CD4-positive, alpha-beta T cell treated with Interferon alpha-2 for 1 hour (primary cell): ENCODE data around the gene DNAJC15.
"Not testable (repeated sequence)": the region's sequence is repeated elsewhere in the genome, so short reads cannot be mapped to it uniquely, and the experiment has no call there.

Source experiments
- DNase-seq, 2 donors: peaks; one replicate each; pipeline ENCODE4 v3.0.0-alpha.2; 2020 to 2022

The DNAJC15 gene

DNA sequence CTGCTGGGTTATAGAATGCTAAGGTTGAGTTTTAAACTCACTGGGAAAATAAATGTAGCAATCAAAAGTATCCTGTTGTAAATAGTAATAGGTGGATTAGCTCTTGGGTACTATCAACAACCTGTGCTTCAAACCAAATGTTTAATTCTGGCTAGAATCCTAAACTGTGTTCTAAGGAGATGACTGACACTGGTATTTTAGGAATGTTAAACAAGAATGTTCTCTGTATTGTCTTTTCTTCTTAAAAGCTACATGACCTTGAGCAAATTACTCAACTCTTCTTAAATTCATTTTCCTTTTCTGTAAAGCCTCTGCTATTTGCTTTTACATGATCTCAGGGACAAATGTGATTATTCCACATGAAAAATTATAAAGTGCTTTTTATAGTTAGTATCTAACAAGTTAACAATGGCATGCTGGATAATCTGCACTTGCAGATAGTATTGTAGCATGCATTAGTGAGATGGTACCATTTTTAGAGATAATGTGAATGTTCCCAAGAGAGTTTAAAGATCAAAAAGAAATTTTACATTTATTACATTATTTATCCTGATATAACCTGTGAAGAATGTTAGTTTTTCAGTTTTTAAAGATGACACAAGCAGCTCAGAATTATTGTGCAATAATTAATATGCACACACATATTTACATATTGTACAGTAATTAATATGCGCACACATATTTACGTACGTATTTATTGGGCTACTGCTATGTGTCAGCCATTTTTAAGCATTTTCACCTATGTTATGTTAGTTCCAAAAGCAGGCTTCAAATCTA, 17.7 kb upstream of the DNAJC15 start:
- DNase-seq = no peak

DNA sequence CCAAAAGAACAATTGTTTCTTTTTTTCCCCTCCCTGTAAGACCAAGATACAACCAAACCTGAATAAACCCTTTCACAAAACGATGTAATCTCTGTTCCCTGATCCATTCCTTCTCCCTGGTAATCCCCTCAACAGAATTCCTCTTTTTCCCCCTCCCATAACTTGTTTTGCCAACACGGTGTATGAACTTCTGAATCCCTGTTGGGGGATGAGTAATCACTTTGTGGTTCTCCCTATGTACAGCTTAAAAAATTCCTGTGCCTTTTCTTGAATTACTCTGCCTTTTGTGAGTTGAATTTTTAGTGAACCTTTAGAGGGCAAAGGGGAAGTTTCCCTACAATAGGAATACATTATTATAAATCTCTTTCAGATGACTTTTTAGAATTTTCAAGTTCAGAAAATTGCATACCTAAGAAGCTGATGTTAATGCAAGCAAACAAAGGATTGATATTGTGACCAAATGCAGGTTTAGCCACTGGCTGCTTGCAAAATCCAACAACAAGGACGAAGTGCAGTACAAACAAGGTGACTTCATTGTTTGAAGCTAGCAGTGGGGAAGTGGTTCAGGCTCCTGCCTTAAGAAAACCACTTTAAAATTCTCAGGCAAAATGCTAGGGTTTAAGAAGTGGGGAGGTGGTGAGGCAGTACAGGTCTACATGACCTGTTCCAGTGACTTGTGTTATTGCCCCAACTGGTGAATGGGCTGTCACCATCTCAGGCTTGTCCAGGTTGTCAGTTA, 16.3 kb upstream of the DNAJC15 start:
- DNase-seq = no peak

DNA sequence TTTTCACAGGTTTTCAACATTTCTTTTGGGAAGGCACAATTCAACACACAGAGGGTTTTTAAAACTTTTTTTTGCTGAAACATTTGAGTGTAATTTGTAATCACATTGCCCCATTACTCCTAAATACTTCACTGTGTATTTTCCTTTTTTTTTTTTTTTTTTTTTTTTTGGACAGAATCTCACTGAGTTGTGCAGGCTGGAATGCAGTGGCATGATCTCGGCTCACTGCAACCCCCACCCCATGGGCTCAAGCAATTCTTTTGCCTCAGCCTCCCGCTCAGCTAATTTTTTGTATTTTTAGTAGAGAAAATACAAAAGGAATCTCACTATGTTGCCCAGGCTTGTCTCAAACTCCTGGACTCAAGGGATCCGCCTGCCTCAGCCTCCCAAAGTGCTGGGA, 14.8 kb upstream of the DNAJC15 start:
- no peak for DNase-seq

DNA sequence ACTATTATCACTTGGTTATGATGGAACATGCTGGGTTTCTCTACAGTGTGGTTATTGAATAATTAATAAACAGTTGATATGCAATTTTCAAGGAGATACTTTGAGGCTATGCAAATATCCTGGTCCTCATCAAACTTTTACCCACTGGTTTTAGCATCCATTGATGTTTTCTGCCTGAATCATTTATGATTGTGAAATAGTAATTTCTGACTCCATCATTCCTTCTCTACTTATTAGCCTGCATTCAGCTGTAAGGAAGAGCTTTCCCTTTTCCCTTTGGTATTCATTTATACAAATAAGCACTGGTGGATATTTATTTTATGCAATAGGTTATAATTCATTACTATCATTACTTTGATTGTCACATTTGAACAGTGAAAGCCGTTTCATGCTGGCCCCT, 13.9 kb upstream of the DNAJC15 start:
- no peak for DNase-seq

DNA sequence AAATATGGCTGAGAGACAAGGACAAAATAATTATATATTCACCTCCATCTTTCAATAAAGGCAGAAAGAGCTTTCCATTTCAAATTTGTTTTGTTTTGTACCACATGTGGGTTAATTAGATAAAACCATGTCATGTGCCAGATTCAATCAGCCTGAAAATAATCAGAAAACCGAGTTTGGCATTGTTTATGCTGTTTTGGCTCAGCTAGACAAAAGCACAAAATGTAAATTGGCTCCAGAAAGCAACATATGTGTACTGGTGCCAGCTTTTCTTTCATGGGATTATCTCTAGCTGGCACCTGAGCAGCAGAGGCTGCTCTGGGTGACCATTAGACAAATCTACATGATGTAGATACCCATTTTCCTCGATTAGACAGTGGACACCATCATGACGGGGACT, 9.2 kb upstream of the DNAJC15 start:
- DNase-seq = no peak

DNA sequence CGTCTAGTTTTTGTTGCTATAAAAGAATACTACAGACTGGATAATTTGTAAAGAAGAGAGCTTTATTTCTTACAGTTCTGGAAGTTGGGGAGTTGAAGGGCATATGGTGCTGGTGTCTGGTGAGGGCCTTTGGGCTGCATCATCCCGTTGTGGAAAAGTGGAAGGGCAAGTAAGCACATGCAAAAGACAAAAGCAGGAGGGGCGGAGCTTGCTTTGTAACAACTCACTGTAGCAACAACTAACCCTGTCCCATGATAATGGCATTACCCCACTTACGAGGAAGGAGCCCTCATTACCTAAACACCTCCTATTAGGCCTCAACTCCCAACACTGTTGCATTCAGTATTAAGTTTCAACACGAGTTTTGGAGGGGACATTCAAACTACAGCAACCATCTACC, 7.2 kb upstream of the DNAJC15 start:
- no peak for DNase-seq

DNA sequence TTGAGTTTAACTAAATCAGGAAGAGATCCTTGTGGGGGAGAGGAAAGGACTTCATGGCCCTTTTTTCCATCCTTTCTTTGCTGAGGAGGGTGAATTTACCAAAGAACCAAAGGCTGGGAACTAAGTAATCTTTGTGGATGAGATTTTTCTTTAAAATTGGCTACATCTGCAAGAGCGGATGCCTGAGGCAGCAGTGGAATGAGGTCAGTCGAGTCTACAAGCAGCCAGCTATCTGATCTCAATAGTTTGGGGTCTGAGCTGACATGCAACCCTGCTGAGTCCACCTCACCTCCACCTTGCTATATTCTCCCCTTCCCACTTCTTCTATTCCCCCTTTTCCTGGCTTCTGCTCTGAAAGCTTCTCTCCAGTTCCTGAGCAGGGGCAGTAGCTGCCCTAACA, 3.6 kb upstream of the DNAJC15 start:
- no peak for DNase-seq

DNA sequence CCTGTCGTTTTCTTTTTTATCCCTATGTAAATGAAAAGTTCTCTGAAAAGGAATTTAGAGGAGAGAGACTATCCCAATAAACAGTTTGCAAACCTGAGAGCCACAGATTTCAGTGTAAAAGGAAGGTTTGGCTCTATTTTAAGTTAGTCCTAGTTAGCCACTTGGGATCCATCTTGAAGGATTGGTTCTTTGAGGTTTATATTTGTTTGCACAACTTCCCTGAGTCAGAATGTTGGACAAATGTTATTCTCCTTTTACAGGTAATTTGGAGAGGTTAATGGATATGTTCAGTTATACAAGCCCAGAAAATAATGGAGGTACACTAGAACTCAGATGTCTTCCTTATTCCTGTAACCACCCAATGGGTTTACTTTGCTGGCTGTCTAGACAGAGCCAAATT, 2.6 kb upstream of the DNAJC15 start:
- DNase-seq = no peak

DNA sequence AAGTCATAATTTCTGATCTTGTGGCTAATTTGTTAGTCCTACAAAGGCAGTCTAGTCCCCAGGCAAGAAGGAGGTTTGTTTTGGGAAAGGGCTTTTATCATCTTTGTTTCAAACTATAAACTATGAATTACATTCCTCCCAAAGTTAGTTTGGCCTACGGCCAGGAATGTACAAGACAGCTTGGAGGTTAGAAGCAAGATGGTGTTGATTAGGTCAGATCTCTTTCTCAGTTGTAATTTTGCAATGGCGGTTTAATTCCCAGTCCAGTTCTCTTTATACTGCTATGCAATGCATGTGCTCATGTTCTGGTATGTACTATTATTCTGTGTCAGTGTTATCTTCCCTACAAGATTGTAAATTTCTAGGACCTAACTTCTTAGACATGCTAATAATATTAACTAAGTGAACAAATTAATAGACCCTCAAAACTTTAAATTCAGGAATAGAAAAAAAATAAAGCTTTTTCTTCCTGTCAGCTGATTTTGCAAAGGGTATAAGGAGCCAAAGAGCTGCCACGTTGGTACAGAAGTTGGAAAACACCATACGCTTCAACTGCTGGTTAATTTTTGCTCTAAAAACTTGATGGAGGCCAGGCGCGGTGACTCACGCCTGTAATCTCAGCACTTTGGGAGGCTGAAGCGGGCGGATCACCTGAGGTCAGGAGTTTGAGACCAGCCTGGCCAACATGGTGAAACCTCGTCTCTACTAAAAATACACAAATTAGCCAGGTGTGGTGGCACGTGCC, 1.3 kb upstream of the DNAJC15 start:
- no peak for DNase-seq

DNA sequence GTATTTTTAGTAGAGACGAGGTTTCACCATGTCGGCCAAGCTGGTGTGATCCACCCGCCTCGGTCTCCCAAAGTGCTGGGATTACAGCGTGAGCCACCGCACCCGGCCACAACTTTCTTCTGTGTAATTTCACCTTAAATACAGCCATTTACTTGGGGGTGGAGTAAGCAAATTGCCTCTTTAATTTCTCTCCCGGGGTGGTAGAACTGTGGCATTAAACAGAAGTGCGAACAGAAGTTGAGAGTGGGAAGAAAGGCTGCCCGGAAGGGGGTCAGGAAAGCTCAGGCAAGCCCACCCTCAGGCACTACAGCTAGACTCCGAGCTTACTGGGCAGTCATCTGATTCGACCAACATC, 475 bp upstream of the DNAJC15 start:
- no peak for DNase-seq

DNA sequence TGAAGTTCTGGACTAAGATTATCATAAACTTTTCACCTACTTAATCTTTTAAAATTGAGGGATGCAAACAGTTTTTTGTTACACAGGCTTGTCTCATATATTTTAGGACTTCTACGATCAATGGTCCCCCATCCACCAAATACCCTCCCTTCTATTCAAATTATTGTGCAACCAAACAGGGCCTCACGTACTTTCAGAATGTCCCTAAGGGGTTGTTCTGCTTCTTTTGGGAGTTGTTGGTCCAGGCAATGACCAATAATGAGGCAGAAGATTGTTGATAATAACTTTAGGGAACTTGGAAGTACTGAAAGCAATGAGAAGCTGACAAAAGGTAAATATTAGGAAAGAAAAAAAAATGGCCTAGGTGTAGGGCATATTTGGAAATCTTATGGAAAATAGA, 2.9 kb downstream of the DNAJC15 start:
- no peak for DNase-seq

DNA sequence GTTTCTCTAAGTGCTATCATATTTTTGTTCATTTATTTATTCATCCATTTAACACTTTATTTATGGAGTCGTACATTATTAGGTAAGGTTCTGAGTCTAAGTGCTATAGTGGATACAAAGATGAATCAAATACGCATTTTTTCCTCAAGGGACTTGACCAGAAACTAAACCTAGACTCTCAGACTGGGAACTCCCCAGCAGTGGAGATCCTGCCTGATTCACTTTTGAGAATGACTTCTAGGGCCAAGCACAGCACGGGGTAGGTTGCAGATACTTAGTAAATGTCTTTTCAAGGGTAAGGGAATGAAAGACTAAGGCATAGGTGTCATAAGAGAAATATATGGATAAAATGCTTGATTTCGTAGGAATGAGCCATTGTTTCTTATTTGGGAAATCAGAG, 7.2 kb downstream of the DNAJC15 start:
- no peak for DNase-seq

DNA sequence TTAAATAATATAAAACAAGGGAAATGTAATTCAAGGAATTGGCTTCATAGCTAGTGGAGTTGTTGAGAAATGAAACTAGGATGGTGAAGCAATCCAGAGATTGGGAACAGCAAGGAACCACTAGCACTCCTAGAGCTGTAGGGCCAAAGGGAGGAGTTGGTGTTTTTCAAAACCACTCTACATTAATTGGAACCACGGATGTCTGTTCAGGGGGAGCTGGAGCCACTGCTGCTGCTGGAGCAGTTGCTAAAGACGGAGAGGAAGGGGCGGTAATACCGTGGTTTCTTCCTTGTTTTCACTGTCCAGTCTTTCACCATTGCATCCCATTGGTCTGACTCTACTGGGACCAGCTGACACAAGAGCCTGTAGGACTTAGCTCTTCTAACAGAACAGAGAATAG, 8.5 kb downstream of the DNAJC15 start:
- DNase-seq = no peak

DNA sequence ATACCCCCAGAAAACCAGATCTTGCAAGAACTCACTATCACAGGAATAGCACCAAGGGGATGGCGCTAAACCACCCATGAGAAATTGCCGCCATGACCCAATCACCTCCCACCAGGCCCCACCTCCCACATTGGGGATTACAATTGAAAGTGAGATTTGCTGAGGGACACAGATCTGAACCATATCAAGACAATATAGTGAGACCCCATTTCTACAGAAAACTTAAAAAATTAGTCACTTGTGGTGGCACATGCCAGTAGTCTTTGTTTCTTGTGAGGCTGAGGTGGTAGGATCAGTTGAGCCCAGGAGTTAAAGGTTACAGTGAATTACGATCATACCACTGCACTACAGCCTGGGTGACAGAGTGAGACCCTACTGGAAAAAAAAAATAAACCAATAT, 9.7 kb downstream of the DNAJC15 start:
- DNase-seq = no peak

DNA sequence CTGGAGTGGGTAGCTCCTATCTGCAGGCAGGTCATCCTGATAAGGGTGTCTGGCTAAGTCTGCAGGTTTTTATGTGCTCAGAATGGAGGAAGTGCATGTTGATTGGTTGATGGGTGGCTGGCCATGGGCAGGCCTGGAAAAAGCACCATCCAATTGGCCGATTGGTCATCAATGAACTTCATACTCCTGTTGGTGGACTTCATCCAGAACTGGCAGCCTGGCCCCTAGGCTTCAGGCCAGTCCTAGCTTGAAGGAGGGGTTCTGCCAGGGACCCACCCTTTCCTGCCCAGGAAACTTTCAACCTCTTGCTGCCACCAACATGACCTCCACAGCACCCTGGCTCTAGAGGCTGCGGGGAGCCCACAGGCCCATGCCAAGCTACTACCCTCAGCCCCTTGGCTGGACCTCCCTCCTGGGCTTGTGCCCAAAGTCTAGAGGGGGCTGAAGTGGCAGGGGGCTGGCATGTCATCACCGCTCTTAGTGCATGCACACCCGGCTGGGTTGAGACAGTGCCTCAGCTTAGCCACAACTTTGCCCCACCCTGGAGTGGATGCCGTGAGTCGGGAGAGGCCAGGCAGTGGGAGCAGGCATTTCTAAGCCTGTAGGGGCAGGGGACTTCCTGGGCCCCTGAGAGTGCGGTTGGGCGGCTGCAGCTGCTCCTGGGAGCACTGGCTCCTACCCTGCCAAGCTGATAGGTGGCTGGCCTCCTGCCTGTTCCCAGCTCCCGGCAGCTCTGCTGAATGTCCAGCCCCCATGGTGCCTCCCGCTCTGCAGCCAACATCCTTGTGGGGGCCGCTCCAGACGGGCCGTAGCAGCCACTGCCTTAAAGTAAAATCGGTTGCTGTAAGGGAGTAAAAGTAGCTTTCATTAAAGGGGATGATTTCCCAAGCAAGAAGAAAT, 13.2 kb downstream of the DNAJC15 start:
- no peak for DNase-seq

DNA sequence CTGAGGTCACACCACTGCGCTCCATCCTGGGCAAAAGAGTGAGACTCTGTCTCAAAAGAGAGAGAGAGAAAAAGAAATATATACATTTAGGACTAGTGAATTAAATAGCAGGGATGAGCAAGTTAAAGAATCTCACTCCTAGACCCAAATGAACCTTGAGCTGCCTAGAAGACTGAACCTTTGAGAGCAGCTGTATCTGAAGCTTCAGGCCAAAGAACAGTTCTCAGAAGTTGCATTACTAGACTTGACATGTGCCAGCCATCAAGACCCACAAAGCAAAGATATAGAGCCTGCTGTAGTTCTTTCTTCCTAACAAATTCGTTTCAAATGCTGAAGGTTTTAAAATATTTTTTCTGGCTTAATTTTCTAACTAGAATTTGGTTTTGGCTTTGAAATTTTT, 16.6 kb downstream of the DNAJC15 start:
- DNase-seq = no peak

DNA sequence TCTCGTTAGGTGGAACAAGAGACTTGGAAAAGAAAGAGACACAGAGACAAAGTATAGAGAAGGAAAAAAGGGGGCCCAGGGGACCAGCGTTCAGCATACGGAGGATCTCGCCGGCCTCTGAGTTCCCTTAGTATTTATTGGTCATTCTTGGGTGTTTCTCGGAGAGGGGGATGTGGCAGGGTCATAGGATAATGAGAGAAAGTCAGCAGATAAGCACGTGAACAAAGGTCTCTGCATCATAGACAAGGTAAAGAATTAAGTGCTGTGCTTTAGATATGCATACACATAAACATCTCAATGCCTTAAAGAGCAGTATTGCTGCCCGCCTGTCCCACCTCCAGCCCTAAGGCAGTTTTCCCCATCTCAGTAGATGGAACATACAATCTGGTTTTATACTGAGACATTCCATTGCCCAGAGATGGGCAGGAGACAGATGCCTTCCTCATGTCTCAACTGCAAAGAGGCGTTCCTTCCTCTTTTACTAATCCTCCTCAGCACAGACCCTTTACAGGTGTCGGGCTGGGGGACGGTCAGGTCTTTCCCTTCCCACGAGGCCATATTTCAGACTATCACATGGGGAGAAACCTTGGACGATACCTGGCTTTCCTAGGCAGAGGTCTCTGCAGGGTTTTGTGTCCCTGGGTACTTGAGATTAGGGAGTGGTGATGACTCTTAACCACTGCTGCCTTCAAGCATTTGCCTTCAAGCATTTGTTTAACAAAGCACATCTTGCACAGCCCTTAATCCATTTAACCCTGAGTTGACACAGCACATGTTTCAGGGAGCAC, 17.4 kb downstream of the DNAJC15 start:
- not testable (repeated sequence) for DNase-seq

DNA sequence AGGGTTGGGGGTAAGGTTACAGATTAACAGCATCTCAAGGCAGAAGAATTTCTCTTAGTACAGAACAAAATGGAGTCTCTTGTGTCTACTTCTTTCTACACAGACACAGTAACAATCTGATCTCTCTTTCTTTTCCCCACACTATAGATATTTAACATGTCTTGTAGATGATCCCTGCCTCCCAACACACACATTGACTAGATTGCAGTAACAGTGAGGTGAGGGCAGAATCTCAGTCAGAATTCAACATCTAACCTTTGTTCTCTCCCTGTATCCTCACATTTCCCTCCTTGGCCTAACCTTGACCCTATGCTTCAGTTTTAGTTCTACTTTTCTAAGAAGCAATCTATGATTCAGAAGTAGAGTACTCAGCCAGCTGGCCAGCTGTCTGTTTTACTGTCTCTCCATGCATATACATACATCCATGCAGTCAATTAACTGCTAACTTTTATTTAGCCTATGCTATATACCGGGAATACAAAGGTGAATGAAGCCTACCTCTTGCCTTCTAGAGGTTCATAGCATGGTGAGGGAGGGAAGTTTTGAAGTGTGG, 18.1 kb downstream of the DNAJC15 start:
- no peak for DNase-seq

DNA sequence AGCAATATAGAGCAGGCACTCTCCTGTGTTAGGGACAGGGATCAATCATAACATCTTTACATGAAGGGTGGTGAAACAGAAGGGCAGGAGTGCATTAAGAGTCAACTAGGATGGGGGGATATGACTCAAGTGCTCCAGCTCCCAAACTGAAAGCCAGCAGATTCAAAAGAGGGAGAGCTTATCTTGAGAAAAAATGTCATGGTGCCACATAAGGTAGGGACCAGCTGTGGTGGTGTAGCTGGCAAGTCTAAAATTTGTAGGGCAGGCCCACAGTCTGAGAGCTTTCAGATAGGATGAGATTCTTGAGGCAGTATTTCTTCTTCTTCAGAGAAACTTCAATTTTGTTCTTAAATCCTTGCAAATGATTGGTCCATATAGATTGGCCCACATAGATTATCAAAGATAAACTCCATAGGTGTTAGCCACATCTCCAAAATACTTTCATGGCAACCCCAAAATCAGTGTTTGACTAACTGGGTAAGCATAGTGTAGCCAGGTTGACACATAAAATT, 19.1 kb downstream of the DNAJC15 start:
- no peak for DNase-seq

DNA sequence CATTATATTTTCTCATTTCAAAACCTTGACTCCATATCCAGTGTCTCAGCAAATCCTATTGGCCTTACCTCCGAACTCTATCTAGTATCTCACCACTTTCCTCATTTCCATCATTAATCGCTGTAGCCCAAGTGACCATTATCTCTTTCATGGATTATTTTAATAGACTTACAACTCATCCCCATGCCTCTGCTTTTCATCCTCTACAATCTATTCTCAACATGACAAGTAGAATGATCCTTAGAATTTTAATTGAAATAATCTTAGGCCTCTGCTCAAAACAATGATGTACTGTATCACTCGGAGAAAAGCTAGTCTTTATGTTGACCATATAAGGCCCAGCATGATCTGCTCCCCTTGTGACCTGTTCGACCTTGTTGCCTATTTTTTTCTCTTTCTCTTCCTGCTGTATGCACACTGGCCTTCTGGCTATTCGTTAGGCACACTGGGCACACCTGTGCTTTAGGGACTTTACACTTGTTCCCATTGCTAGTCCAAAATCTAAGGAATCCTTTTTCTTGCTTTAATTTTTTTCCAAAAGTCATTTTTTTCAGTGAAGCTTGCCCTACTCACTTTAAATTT, 21.4 kb downstream of the DNAJC15 start:
- no peak for DNase-seq

DNA sequence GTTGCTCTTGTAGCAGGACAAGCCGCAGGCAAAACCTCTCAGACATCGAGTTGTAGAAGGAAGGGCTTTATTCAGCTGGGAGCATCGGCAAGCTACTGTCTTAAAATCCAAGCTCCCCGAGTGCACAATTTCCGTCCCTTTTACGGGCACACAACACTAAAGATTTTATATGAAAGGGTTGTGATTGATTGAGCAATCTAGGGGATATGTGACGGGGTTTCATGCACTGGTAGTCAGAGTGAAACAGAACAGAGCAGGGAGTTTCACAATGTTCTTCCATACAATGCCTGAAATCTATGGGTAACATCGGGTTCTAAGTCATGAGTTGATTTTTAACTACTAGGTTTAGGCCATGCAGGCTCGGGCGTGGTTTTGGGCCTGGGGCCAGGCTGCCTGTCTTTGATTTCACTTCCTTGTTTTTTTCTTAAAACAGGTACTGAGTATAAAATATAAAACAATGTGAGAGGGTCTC, 22.0 kb downstream of the DNAJC15 start:
- peak; percentile 32 to 75 for DNase-seq
